Activated CD4-positive, CD25-positive, alpha-beta regulatory T cell (primary cell): Measurements from ENCODE around the gene ATF6B.
"Not testable (repeated sequence)": the region's sequence is repeated elsewhere in the genome, so short reads cannot be mapped to it uniquely, and the experiment has no call there.

Experiments
- DNase-seq, 4 experiments: peaks; one replicate each; lab custom pipeline; 2025; lab: John Stamatoyannopoulos, UW

ATF6B gene

DNA sequence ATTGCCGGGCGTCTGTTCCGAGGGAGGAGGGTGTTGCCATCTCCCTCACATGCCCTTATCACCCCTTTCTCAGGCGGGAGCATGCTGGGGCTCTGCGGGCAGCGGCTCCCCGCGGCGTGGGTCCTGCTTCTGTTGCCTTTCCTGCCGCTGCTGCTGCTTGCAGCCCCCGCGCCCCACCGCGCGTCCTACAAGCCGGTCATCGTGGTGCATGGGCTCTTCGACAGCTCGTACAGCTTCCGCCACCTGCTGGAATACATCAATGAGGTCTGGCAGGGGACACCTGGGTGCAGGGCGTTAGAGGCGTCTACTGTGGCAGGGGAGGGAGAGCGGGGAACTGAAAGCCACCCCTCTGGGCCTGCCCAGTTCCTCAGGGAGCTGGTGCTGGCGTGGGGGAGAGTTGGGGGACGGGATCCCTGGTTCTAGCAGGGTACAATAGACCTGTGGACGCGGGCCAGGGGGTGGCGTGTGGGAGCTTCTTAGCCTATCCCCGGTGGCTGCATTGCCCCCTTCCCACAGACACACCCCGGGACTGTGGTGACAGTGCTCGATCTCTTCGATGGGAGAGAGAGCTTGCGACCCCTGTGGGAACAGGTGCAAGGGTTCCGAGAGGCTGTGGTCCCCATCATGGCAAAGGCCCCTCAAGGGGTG is 26.6 kb upstream of the ATF6B start:
- peak; percentile 13 to 38 (median 22) for DNase-seq

DNA sequence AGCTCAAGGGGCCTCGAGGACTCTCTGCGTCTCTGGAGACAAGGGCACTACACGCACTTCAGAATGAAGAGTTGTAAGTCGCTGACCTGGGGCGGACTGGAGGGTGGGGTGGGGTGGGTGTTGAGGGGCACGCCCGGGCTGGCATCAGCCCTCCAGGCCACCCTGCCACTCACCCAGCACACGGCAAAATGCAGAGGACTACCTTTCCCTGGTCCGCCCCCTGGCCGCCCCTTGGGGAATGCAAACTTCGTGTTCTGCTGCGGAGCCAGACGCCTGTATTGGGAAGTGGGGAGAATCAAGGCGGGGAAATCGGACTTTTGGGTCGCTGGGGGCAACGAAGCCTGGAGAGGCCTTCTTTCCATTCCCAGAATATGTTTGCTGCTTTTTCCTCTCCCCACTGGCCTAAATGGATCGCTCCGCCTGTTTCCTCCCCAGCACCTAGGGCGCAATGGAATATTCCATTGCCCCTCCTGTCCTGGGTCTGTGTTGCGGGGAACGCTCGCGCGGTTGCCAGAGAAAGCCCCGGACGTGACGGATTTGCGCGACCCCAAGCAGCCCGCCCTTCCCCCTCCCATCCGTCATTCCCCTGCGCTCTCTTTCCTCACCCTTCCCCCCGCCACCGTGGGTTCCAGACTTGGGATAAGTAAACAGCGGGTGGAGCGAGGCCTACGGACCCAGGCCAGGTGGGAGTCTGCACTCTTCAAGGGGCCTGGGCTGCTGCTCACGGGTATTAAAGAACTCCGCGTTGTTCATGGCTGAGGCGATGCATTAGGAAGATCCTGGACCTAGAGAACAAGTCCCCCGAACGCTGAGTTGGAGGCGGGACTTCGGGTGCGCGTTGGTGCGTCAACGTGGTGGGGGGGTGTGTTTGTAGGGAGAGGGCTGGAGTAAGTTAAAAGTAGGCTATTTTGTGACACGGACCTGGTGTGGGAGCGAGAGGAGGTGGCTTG is 25.8 kb upstream of the ATF6B start, which contains the start of gene PPT2:
Gene PPT2 (plus strand): TSS at position 578 of the 950 bp plus-strand sequence. CDS start 454 bp downstream, outside the sequence.
- DNase-seq, result peak; percentile 27 to 56 (median 36)

DNA sequence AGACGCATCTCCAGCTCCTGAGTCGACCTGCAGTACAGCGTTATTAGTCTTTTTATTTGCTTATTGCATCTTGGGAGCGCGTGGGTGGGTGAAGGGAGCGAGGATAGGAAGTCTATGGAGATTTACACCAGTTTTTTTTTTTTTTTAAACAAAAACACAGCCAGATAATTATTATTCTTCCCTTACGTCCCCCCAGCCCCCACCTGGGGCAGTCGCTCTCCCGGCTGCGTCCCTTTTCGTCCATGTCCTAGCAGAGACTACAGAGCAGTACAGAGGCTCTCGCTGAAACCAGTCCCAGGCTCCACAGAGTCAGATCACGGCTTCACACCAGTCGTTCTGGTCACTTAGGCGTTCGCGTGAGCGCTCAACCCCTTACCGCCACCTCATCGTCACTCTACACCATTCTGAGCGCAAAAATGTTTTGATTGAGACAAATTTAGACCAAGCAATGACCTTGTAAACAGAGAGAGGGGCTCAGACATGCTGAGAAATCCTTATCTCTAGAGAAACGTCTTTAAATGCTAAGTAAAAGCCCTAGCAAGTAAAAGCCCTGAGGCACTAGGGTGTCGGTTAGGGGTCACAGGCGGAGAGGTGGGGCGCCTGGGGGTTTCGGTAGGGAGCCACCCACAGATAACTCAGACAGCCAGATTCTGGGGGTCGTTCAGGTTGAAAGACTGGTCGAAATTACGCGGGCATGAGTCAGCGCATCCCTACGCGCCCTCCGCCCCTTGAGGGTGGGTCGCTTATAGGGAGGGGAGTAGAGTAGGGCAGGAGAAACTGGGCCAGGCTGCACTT is 24.9 kb upstream of the ATF6B start:
- no peak for DNase-seq

DNA sequence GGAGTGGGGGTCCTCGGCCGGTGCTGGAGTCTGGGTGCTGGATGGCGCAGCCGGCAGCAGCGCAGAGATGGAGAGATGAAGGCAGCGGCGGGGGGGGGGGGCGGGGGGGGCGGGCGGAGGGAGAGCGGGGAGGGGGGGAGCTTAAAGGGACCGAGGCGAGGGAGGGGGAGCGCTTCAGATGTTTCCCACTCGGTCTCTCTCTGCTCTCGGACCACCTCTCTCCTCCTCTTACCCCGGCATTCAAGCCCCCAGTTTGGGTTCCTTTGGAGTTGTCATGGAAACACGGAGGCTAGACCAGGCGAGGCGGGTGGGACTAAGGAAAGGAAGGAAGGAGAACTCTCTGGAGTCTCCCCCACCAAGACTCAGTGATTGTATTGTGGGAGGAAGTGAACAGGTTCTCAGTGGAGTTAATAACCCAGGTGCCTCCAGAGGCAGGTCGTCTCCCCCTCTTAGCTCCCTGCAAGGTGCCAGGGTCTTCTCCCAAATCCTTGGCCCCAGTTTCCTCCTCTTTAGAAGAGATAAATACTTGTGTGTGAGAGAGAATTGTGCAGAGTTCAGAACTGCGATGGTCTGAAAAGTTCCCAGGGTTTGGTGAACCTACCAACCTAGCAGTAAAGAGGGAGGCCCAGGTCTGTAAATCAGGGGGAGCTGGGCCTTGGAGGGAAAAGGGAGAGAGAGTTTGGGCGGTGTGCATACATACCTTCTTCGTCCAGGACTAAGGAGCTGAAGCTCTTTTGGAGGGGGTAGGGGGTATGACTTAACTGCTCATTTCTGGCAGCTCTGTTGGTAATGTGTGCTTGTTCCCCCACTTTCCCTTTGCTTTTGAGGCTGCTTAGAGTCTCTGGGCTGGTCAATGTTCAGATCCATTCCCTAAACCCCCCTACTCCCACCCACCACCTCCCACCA is 24.1 kb upstream of the ATF6B start, which contains the start of gene PRRT1:
Gene PRRT1 (minus strand): TSS at position 77 of the 906 bp plus-strand sequence. CDS start 112 bp downstream, outside the sequence.
- no peak for DNase-seq

DNA sequence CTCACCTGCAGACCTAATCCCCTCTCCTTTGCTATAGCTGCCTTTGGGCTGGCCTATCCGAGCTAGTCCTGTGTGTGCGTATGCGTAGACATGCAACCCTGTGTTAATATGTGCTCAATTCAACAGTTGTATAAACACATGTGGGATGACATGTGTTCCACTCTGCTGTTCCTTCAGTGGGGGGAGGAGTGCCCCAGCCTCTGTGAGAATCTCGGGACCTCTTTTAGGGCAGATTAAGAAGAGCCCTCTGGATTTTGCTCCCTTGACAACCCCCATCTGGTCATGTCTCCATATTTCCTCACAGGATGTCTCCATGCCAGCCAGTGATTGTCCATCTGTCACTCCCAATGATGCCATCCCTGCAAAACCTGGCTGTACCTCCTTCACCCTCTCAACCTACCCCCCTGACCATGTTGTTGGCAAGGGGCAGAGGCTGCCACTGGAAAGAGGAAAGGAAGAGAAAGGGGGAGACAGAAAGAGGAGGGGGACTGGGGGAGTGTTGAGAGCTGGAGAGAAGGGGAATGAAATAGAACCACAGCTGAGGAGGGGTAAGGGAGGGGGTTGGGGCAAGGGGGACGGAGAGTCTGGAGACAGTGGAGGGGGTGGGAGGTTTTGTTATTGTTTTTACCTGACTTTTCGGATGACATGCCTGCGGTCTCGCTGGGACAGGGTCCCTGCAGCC is 23.3 kb upstream of the ATF6B start:
- DNase-seq, result no peak

DNA sequence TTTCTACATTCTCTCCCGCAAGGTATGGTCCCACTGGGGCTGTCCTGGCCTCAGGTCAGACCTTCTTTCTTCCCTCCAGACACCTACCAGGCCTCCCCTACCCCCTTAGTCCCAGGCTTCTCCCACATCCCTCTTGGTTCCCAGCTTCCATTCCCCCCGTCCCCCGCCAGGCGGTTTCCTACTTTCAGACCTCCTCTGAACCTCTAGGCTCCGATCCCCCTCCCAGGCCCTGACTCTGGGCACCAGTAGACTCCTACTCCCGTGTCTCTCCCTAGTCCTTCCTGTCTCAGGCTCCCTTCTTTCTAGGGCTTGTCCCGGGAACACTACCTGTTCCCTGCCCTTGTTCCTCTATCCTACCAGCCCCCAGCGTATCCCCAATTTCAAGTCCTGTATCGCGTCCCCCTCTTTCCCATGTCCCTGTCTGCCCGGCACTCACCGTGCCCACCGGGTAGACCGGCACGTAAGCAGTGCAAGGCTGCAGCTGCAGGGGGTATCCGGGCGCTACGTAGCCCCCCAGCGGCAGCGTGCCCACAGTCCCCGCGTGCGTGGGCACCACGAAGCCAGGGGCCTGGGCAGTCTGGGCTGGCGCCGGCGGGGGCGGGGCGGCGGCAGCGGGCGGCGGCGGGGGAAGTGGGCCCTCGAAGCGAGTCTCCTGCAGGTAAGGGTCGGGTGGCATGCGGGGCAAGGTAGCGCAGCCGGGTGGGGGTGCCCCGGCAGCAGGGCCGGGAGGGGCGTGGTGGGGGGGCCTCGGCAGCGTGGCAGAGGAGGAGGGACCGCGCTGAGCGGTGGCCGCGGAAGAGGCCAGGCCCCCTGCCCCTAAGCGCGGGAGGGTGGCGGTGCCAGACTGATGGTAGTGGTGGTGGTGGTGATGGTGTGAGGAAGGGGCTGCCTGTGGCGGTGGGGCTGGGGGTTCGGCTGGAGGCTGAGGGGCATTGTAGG is 22.2 kb upstream of the ATF6B start:
- no peak for DNase-seq

DNA sequence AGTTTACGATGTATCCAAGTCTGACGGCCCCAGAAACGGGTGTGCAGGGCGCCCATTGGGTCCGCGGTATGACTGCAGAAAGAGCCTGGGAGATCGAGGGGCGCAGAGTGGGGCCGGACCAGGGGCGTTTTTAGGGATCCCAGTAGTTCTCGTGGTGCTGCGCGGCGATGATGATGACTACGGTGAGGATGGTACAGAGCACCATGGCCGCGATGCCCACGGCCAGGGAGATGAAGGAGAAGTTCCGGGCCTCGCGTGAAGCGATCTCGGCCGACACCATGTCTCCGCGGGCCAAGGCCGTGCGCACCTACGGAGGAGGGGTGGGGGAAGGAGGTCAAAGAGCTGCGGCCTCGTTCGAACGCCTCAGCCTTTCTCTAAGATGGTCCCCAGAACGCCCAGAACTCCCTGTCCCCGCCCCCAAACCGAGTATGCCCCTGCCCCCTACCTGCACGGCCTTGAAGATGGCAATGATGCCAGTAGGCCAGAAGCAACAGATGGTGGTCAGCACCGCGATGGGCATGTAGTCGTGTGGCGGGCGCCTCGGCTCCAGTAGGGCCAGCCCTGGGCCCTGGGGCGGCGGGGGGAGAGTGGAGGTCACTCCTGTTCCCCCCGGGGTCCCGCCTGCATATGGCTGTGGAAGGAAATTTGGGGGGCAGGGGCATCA is 21.2 kb upstream of the ATF6B start:
- DNase-seq, result no peak

DNA sequence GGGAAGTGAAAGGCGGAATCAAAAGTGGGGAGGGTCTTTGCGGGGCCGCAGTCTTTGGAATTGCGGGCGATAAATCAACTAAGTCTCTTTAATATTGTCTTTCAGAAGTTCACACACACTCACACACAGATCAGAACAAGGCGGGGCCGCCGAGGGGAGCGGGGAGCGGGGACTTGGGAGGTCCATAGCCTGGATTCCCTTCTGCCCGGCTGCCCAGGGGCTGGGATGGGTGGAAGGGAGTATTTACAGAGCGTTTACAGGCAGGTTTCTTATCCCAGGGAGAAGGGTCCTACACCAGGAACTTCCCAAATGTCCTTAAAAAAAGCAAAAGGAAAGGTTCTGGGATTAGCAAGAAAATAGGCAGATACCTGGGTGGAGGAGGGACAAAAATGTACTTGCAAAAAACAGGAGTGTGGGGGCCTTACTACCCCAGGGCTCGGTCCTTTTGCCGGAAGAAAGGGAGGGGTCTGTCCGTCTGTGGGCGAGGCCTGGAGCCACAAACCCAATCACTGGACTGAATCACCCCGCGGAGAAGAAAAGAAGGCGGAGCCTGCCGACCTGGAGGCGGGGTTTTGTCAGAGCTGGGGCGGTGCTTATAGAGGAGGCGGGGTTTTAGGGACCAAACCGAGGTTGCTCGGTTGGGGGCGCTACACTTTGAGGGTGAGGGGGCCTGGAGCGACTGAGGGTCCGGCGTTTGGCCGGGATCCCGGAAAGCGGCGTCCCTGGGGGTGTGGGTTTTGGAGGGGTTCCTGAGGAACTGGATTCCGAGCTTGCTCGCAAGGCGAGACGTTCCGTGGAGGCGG is 20.4 kb upstream of the ATF6B start:
- DNase-seq, result peak; percentile 37 to 57 (median 40)

DNA sequence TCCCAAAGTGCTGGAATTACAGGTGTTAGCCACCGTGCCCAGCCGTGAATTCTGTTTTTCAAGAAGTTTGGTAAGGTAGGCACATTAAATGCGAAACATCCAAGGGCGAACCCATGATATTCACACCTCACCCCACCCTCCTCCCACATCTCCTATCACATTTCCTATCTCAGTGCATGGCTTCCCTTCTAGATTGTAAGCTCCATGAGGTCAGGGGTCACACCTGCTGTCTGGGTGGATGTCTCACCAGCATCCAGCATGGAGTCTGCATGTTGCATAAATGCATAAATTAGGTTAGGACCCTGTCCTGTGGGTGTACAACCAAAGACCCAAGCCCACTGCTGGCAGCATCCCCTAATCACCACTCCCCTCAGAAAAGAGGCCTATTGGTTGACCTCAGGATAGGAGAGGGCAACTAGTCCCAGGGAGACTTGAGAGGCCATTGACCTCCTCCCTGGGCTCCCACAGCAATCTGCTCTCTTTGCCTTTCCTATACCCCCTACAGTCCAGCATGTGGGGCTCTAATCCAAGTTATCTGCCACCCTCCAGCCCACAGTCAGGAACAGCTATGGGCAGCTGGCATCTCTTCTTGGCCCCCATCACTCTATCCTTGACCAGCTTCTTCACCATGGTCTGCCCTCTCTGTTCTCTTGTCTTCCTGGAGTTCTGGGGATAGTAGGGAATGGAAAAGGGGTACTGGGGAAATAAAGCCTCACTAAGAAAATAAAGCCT is 19.5 kb upstream of the ATF6B start:
- DNase-seq, result no peak

DNA sequence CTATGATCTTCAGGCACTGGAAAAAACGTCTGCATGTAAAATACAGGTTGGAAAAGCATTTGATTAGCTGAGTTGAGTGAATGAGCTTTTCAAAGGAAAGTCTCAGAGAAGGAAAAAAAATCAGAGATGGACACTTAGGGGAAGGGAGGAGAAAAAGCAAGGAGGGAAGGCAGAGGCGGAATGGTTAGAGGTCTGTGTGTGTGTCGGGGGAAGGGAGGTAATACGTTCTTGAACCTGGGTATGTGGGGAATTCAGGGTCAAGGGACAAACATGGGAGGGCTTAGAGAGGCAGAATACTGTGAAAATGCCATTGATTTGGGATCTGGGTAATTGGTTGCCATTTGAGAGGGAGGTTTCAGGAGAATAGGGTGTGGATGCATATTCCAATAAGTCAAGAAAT is 18.6 kb upstream of the ATF6B start:
- DNase-seq, result no peak

DNA sequence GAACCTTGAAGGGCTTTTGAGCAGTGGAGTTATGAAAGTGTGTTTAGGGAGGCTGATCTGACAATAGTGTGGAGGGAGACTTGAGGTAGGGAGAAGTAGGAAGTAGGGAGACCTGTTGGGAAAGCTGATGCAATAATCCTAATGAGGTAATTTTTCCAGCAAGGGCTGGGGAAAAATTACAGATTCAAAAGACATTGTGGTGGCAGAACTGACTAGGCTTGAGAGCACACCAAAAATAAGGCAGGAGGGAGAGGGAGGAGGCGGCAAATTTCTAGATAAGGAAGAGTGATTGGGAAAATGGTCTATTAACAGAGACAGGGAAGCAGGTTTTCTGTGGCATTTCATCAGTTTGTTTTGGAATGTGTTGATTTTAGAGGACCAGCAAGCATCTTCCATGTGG is 18.2 kb upstream of the ATF6B start:
- no peak for DNase-seq

DNA sequence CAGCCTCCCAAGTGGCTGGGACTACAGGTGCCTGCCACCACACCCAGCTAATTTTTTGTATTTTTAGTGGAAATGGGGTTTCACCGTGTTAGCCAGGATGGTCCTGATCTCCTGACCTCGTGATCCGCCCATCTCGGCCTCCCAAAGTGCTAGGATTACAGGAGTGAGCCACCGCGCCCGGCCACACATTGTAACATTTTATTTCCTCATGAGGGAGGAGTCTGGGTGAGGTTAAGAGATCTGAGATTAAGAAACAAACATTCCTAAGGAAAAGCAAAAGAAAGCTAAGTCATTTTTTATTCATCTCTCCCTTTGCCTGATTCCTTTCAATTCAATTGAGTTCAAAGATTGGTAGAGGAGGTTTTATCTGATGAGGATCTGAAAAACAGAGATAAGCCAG is 16.2 kb upstream of the ATF6B start:
- DNase-seq, result not testable (repeated sequence)

DNA sequence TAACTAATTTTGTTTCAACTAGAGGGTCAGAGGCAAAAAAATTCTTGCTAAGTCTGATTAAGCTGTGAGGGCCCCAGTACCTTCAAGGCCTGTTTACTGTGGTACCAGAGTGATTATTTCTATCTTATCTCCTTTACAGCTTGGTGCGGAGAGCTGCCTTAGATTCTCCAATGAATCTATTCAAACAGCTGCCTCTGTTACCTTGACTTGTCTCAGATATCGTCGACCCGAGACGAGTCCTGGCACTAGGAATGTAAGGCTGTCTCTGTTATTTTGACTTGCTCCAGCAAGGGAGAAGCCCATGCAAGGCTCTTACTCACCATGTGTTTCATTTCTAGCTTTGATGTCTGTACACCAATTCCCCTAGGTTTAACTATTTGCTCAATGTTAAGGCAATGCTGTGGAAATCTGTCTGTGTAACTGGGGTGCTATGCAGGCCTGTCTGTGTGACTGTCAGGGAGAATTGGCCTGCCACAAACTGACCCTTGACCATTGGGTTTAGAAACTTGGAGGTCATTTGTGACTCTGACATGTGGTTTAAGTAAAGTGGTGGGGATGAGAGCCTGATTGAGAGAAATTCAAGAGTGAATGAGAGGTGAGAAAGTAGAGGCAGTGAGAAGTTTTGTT is 12.5 kb upstream of the ATF6B start:
- DNase-seq, result no peak

DNA sequence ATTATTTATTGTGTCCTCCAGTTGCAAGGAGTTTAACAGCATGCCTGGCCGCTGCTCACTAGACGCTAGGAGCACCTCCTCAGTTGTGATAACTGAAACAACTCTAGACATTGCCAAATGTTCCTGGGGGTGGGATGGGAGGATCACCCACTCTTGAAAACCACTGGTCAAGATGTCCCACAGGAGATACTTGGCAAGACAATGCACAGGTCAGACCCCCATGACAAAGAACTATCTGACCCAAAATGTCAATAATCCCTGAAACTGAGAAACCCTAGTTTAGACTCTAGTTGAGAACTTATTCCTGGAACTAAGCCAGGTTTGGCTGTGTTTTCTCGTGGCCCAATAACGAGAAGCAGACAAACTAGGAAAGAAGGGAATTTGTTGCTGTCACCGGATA is 11.5 kb upstream of the ATF6B start:
- DNase-seq, result no peak

DNA sequence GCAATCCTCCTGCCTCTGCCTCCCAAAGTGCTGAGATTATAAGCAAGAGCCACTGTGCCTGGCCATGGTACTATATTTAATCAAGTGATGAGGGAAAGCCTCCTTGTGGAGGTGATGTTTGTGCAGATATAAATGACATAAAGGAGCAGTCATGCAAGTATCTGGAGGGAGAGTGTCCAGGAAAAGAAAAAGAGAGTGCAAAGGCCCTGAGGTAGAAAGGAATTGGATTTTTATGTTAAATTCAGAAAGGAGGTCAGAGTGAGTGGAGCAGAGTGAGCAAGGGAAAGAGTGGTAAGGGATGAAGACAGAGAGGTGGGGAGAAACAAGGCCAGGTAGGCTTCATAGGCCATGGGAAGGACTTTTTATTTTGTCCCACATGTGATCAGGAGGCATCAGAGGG is 9.4 kb upstream of the ATF6B start:
- DNase-seq, result no peak

DNA sequence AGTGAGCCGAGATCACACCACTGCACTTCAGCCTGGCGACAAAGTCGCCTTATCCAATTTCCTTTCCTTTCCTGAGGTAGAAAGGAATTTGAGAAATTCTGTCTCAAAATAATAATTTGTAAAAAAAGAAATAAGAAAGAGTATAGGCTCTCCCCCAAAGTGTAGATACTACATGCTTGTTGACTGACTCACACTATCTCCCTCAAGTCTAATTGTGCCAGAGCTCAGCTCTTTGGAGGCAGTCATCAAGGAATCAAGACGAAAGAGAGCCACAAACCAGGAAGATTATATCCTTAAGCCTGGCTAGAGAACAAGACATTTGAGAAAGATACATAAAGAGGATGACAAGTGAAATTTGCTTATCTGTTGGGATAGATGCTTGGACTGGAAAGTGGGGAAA is 5.7 kb upstream of the ATF6B start:
- no peak for DNase-seq

DNA sequence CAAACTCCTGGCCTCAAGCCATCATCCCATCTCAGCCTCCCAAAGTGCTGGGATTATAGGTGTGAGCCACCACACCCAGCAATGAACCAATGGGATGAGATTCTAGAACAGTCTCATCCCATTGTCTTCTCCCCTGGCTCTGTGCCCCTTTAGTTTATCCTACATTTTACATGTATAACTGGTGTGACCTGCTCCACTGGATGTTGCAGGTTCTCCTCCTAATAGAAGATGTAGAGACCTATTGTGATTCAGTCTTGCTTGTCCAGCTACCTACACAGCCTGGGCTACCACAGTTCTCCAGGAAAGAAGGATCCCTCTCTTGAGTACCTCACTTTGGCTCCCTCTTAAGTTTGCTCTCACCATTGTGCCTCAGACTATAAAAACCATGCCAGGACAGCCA is 4.1 kb upstream of the ATF6B start:
- DNase-seq, result no peak
